ENCODE data around the gene RAB7B. TPM values are rescaled to one million over a fixed set of nuclear protein-coding genes. Genes with fewer than 3 reads are reported as not detected.
A peak's percentile ranks its signal among the peaks of the same experiment; 100 is the strongest.

Gene RAB7B
- total and polyA plus RNA-seq, 9 of the 15 experiments (the other 6 are each of a cell fraction or from before 2014, with no cell fraction given), result 0.03 to 0.29 (median 0.07) TPM; not detected in 4

GRCh38 chr1:206030714-206031113 lies 27.5 kb upstream of the RAB7B start (continued):
- TF ChIP-seq CHD7 (IDR thresholded peaks at IDR 0.05; ENCODE audit: low read depth, low read length) (no peak), PRMT5 (CRISPR knock-in tag; IDR thresholded peaks at IDR 0.05) (no peak), MYC (IDR thresholded peaks at IDR 0.05; ENCODE audit: low read depth, low read length) (0 out of 2 replicates have a peak, but pooled peaks have one; percentile 23), MYC (CRISPR knock-in tag; IDR thresholded peaks at IDR 0.05; ENCODE audit: borderline replicate concordance, low read depth) (no peak), ZNF766 (CRISPR knock-in tag; conservative IDR thresholded peaks at IDR 0.05) (no peak), RB1 (IDR thresholded peaks at IDR 0.05; ENCODE audit: low read depth) (peak; percentile 89), ARID2 (IDR thresholded peaks at IDR 0.05) (no peak), SMARCE1 (IDR thresholded peaks at IDR 0.05) (no peak), CAMTA2 (CRISPR knock-in tag; conservative IDR thresholded peaks at IDR 0.05) (no peak), TBL1XR1 (IDR thresholded peaks at IDR 0.05; ENCODE audit: low read length in 2 of 2) (no peak), EHMT2 (IDR thresholded peaks at IDR 0.05) (no peak), ZNF24 (IDR thresholded peaks at IDR 0.05) (no peak), ZSCAN29 (IDR thresholded peaks at IDR 0.05) (no peak), PBX2 (CRISPR knock-in tag; IDR thresholded peaks at IDR 0.05; ENCODE audit: low read depth) (no peak), PBX2 (tag; conservative IDR thresholded peaks at IDR 0.05; ENCODE audit: low read depth) (no peak), STAG1 (CRISPR knock-in tag; IDR thresholded peaks at IDR 0.05; ENCODE audit: borderline replicate concordance) (peak; percentile 53; the same call in 1 of the 2 replicates), ZNF699 (CRISPR knock-in tag; IDR thresholded peaks at IDR 0.05; ENCODE audit: insufficient replicate concordance) (no peak), BRD4 (IDR thresholded peaks at IDR 0.05) (no peak)
